ENCODE measurements around the gene GPI. TPM values are rescaled to one million over a fixed set of nuclear protein-coding genes. Genes with fewer than 3 reads are reported as not detected.
"Not testable (repeated sequence)": the region's sequence is repeated elsewhere in the genome, so short reads cannot be mapped to it uniquely, and the experiment has no call there.

GPI gene
- total and polyA plus RNA-seq, 2 donors (not counting 1 experiment from before 2014, with no cell fraction given): 112 to 173 TPM

DNA sequence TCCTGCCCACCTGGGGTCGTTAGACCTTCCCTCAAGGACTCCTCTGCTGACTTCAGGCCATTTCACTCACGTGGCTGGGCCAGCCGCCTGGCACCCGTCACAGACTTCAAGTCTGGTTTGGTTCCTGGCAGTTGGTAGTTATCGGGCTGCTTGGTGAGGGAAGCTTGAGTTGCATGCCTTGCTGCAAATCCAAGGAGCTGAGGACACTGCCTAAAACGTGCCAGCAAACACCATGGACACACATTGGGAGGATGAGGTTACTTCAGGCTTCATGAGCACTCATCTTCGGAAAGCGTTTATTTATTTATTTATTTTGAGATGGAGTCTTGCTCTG, 2.6 kb downstream of the GPI start:
- peaks cover 10% of the 10 kb centered on the region for H3K4me1 ChIP-seq (ENCODE audit: control insufficient read depth, extremely low read depth, insufficient read depth, low read length)
- no peaks in the 10 kb centered on the region for H3K9me3 ChIP-seq (ENCODE audit: control insufficient read depth, insufficient read depth, low read depth, low read length)
- no peak for DNase-seq (ENCODE audit: low read depth in 2 of 2)
- H2AFZ ChIP-seq (ENCODE audit: low read length): no peak overlapping the region
- H3K9ac ChIP-seq (ENCODE audit: insufficient read depth, low read length): no peak overlapping the region
- H3K27me3 ChIP-seq (ENCODE audit: control insufficient read depth, insufficient read depth, low read length): no peaks in the 10 kb centered on the region
- peaks cover 28% of the 10 kb centered on the region for H3K79me2 ChIP-seq (ENCODE audit: control insufficient read depth, insufficient read depth, low read length)
- H4K20me1 ChIP-seq (ENCODE audit: control insufficient read depth, extremely low read depth, insufficient read depth, low read length): no peaks in the 10 kb centered on the region
- no peak overlapping the region for H3K4me2 ChIP-seq (ENCODE audit: extremely low read depth, insufficient read depth, low read length)
- H3K27ac ChIP-seq (ENCODE audit: insufficient read depth, low read length): no peak overlapping the region
- no peak for TF ChIP-seq EZH2 (IDR thresholded peaks at IDR 0.05; ENCODE audit: low read length, missing control alignments)
- TF ChIP-seq, protein P1, sequence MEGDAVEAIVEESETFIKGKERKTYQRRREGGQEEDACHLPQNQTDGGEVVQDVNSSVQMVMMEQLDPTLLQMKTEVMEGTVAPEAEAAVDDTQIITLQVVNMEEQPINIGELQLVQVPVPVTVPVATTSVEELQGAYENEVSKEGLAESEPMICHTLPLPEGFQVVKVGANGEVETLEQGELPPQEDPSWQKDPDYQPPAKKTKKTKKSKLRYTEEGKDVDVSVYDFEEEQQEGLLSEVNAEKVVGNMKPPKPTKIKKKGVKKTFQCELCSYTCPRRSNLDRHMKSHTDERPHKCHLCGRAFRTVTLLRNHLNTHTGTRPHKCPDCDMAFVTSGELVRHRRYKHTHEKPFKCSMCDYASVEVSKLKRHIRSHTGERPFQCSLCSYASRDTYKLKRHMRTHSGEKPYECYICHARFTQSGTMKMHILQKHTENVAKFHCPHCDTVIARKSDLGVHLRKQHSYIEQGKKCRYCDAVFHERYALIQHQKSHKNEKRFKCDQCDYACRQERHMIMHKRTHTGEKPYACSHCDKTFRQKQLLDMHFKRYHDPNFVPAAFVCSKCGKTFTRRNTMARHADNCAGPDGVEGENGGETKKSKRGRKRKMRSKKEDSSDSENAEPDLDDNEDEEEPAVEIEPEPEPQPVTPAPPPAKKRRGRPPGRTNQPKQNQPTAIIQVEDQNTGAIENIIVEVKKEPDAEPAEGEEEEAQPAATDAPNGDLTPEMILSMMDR (conservative IDR thresholded peaks at IDR 0.05 in 1 of 2, IDR thresholded peaks at IDR 0.05 in 1 of 2; ENCODE audit: low read depth in 1 of 2, low read length in 2 of 2): no peak
- H3K36me3 ChIP-seq (ENCODE audit: control insufficient read depth, insufficient read depth, low read length): peaks cover 14% of the 10 kb centered on the region
- H3K4me3 ChIP-seq (replicated peaks in 1 of 4; ENCODE audit: control extremely low read depth in 1 of 4, insufficient read depth in 1 of 4, low read depth in 3 of 4, low read length in 4 of 4): no peak overlapping the region

GRCh38 chr19:34368338-34368737, 3.3 kb downstream of the GPI start:
- Histone ChIP-seq H3K9me3 (ENCODE audit: control insufficient read depth, insufficient read depth, low read depth, low read length) (no peaks in the 10 kb centered on the region), H4K20me1 (ENCODE audit: control insufficient read depth, extremely low read depth, insufficient read depth, low read length) (no peaks in the 10 kb centered on the region), H3K4me3 (replicated peaks in 1 of 4; ENCODE audit: control extremely low read depth in 1 of 4, insufficient read depth in 1 of 4, low read depth in 3 of 4, low read length in 4 of 4) (no peak overlapping the region), H3K27ac (ENCODE audit: insufficient read depth, low read length) (no peak overlapping the region), H3K36me3 (ENCODE audit: control insufficient read depth, insufficient read depth, low read length) (peaks cover 14% of the 10 kb centered on the region), H3K4me1 (ENCODE audit: control insufficient read depth, extremely low read depth, insufficient read depth, low read length) (peaks cover 10% of the 10 kb centered on the region), H3K79me2 (ENCODE audit: control insufficient read depth, insufficient read depth, low read length) (peaks cover 28% of the 10 kb centered on the region), H3K9ac (ENCODE audit: insufficient read depth, low read length) (no peak overlapping the region), H3K27me3 (ENCODE audit: control insufficient read depth, insufficient read depth, low read length) (no peaks in the 10 kb centered on the region), H3K4me2 (ENCODE audit: extremely low read depth, insufficient read depth, low read length) (no peak overlapping the region), H2AFZ (ENCODE audit: low read length) (no peak overlapping the region)
- TF ChIP-seq EZH2 (IDR thresholded peaks at IDR 0.05; ENCODE audit: low read length, missing control alignments): no peak
- TF ChIP-seq, protein P1 (conservative IDR thresholded peaks at IDR 0.05 in 1 of 2, IDR thresholded peaks at IDR 0.05 in 1 of 2; ENCODE audit: low read depth in 1 of 2, low read length in 2 of 2): no peak
- DNase-seq (ENCODE audit: low read depth in 2 of 2): no peak

DNA sequence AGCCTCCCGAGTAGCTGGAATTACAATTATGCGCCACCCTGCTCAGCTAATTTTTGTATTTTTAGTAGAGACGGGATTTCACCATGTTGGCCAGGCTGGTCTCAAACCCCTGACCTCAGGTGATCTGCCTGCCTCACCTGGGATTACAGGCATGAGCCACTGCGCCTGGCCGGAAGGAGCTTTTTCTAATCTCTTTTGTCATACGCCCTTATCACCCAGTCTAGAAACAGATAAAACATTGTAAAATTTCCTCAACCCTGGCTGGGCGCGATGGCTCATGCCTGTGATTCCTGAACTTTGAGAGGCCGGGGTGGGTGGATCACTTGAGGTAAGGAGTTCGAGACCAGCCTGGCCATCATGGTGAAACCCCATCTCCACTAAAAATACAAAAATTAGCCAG, 4.2 kb downstream of the GPI start:
- not testable (repeated sequence) for H3K9me3 ChIP-seq (ENCODE audit: control insufficient read depth, insufficient read depth, low read depth, low read length); DNase-seq (ENCODE audit: low read depth in 2 of 2); H3K4me3 ChIP-seq (replicated peaks in 1 of 4; ENCODE audit: control extremely low read depth in 1 of 4, insufficient read depth in 1 of 4, low read depth in 3 of 4, low read length in 4 of 4); H2AFZ ChIP-seq (ENCODE audit: low read length); H3K9ac ChIP-seq (ENCODE audit: insufficient read depth, low read length); H3K4me2 ChIP-seq (ENCODE audit: extremely low read depth, insufficient read depth, low read length); H3K4me1 ChIP-seq (ENCODE audit: control insufficient read depth, extremely low read depth, insufficient read depth, low read length); H3K27me3 ChIP-seq (ENCODE audit: control insufficient read depth, insufficient read depth, low read length); H3K27ac ChIP-seq (ENCODE audit: insufficient read depth, low read length); H4K20me1 ChIP-seq (ENCODE audit: control insufficient read depth, extremely low read depth, insufficient read depth, low read length)
- Histone ChIP-seq H3K36me3 (ENCODE audit: control insufficient read depth, insufficient read depth, low read length) (peaks cover 16% of the 10 kb centered on the region), H3K79me2 (ENCODE audit: control insufficient read depth, insufficient read depth, low read length) (peaks cover 28% of the 10 kb centered on the region)

Measured in fibroblast of lung (primary cell).